GM12878 (cell line): ENCODE results near the gene PPP6C. TPM values are rescaled to one million over a fixed set of nuclear protein-coding genes. Genes with fewer than 3 reads are reported as not detected.

Experiments used
- ATAC-seq: fragments of 200-7000 bp; cut with Tn5 transposase; 3 replicates; pipeline ENCODE4 v1.9.1; 2020; ENCODE audit warnings: mild to moderate bottlenecking, moderate library complexity
- BruUV-seq: library from RNA; stranded (reverse); fragments of 400-500 nt; replicated peaks from 2 replicates; lab custom pipeline; 2021; lab: Mats Ljungman, UMichigan
- CTCF ChIA-PET: fragments of 300-600 bp; sonication (Branson Sonifier 250); formaldehyde crosslinking; extraction: SDS; loops from one replicate; lab custom pipeline; 2021; ENCODE audit warnings: inconsistent platforms; lab: Yijun Ruan, JAX
- POLR2A ChIA-PET: fragments of 350-600 bp; formaldehyde crosslinking; extraction: SDS; loops from one replicate; lab custom pipeline; 2021; ENCODE audit warnings: inconsistent platforms; lab: Charles Lee
- RAD21 ChIA-PET: fragments of 300-600 bp; sonication (Branson Sonifier 250); formaldehyde crosslinking; loops from one replicate; lab custom pipeline; 2023; ENCODE audit warnings: antibody characterized with exemption; ENCODE audit not compliant: unreplicated experiment; lab: Charles Lee
- SMC1A ChIA-PET: fragments of 300-600 bp; sonication (Branson Sonifier 250); formaldehyde crosslinking; loops from one replicate; lab custom pipeline; 2023; ENCODE audit not compliant: unreplicated experiment, uncharacterized antibody; lab: Charles Lee
- DNase-seq: peaks from one replicate; pipeline ENCODE4 v3.0.0-alpha.2; 2011; ENCODE audit warnings: low read depth, low spot score
- FAIRE-seq: peaks from 3 replicates; lab custom pipeline; 2011; peaks lifted over from hg19 to GRCh38; lab: Jason Lieb, UNC
- H2AFZ ChIP-seq: 2 replicates; pipeline ENCODE4 v1.6.0; 2011; ENCODE audit warnings: low read depth, low read length, control low read depth; ENCODE audit not compliant: control insufficient read depth
- H3K27ac ChIP-seq: 2 replicates; pipeline ENCODE4 v1.5.1; 2011; ENCODE audit warnings: control low read depth; ENCODE audit not compliant: control insufficient read depth, insufficient read depth
- H3K27me3 ChIP-seq, 2 experiments: replicated peaks in 1 of 2; 2 replicates each; pipeline versions ENCODE4 v1.6.0 to v1.6.1; 2011; ENCODE audit warnings: low read length in 1 of 2; ENCODE audit not compliant: control insufficient read depth in 2 of 2, insufficient read depth in 2 of 2
- H3K36me3 ChIP-seq, 2 experiments: 2 replicates each; pipeline ENCODE4 v1.5.1; 2011; ENCODE audit warnings: low read length in 1 of 2; ENCODE audit not compliant: control insufficient read depth in 2 of 2, insufficient read depth in 2 of 2
- H3K4me1 ChIP-seq: 2 replicates; pipeline ENCODE4 v1.6.1; 2011; ENCODE audit warnings: mild to moderate bottlenecking, low read length, moderate library complexity, mixed read lengths; ENCODE audit not compliant: control insufficient read depth, insufficient read depth
- H3K4me2 ChIP-seq: 2 replicates; pipeline ENCODE4 v1.6.0; 2011; ENCODE audit warnings: control low read depth; ENCODE audit not compliant: control insufficient read depth, insufficient read depth
- H3K4me3 ChIP-seq: fragments of 200-600 bp; sonication (generic); 2 replicates; pipeline ENCODE4 v1.5.1; 2016
- H3K79me2 ChIP-seq: 2 replicates; pipeline ENCODE4 v1.6.0; 2011; ENCODE audit warnings: low read length; ENCODE audit not compliant: control insufficient read depth, insufficient read depth
- H3K9ac ChIP-seq: 2 replicates; pipeline ENCODE4 v1.8.0; 2011; ENCODE audit warnings: low read length, control low read depth, mixed read lengths; ENCODE audit not compliant: control insufficient read depth, insufficient read depth
- H3K9me3 ChIP-seq: replicated peaks from 3 replicates; pipeline ENCODE4 v1.5.1; 2011; ENCODE audit warnings: mild to moderate bottlenecking, low read length; ENCODE audit not compliant: control insufficient read depth, insufficient read depth
- H4K20me1 ChIP-seq: 2 replicates; pipeline ENCODE4 v1.6.0; 2011; ENCODE audit not compliant: control insufficient read depth, insufficient read depth
- BACH1 ChIP-seq: fragments of 450-650 bp; IDR thresholded peaks from 2 replicates; pipeline ENCODE4 v1.6.1; 2017; ENCODE audit warnings: mild to moderate bottlenecking, borderline replicate concordance
- BMI1 ChIP-seq: fragments of 450-650 bp; IDR thresholded peaks from 2 replicates; pipeline ENCODE4 v1.6.1; 2016; ENCODE audit warnings: mild to moderate bottlenecking, moderate library complexity, borderline replicate concordance
- CEBPB ChIP-seq, 2 experiments: fragments of 150-350 bp in 1 of 2; IDR thresholded peaks; 2 replicates each; pipeline ENCODE4 v1.6.1; 2012 to 2014; ENCODE audit warnings: low read depth in 2 of 2, low read length in 2 of 2, borderline replicate concordance in 1 of 2, inconsistent platforms in 1 of 2
- CEBPZ ChIP-seq: fragments of 150-350 bp; IDR thresholded peaks from 2 replicates; pipeline ENCODE4 v1.6.1; 2016; ENCODE audit warnings: low read depth, low read length
- CHD4 ChIP-seq: fragments of 200-600 bp; sonication (generic); IDR thresholded peaks from 2 replicates; pipeline ENCODE4 v1.6.1; 2016; ENCODE audit warnings: mild to moderate bottlenecking
- DPF2 ChIP-seq: fragments of 450-650 bp; IDR thresholded peaks from 2 replicates; pipeline ENCODE4 v1.6.1; 2017; ENCODE audit warnings: mild to moderate bottlenecking
- IKZF2 ChIP-seq, 2 experiments: fragments of 450-650 bp; IDR thresholded peaks; 2 replicates each; pipeline ENCODE4 v1.6.1; 2017; ENCODE audit warnings: mild to moderate bottlenecking in 2 of 2, moderate library complexity in 2 of 2
- NFYB ChIP-seq: IDR thresholded peaks from 2 replicates; pipeline ENCODE4 v1.6.1; 2011; ENCODE audit warnings: low read depth, mild to moderate bottlenecking, low read length, improper control_type of control experiment, moderate library complexity; ENCODE audit not compliant: insufficient read depth
- PAX5 ChIP-seq: IDR thresholded peaks from 2 replicates; pipeline ENCODE4 v1.6.1; 2011; ENCODE audit warnings: low read depth, low read length, borderline replicate concordance
- PAX8 ChIP-seq: fragments of 450-650 bp; IDR thresholded peaks from 2 replicates; pipeline ENCODE4 v1.6.1; 2017; ENCODE audit warnings: mild to moderate bottlenecking, moderate library complexity
- PKNOX1 ChIP-seq: fragments of 450-650 bp; IDR thresholded peaks from 2 replicates; pipeline ENCODE4 v1.6.1; 2016; ENCODE audit warnings: mild to moderate bottlenecking
- RBBP5 ChIP-seq: fragments of 200-600 bp; sonication (generic); conservative IDR thresholded peaks from 2 replicates; pipeline ENCODE4 v1.6.1; 2016
- SREBF1 ChIP-seq: IDR thresholded peaks from 2 replicates; pipeline ENCODE4 v1.6.1; 2012; ENCODE audit warnings: mild to moderate bottlenecking, low read length
- TARDBP ChIP-seq: IDR thresholded peaks from 2 replicates; pipeline ENCODE4 v1.6.1; 2016; ENCODE audit warnings: borderline replicate concordance
- whole genome bisulfite sequencing: methylation state at CpG from one replicate; pipeline ENCODE4 v1.1.6; 2016; ENCODE audit warnings: low lambda C conversion rate; ENCODE audit not compliant: insufficient replicate concordance, insufficient coverage; ENCODE audit errors: missing lambda C conversion rate; 5-methylcytosine and 5-hydroxymethylcytosine counted together
- in situ Hi-C: fragments of 300-500 bp; cut with MboI; formaldehyde crosslinking; loops from 9 replicates; pipeline ENCODE4 v1.14.3; 2018; ENCODE audit warnings: mixed read lengths
- intact Hi-C: fragments of 100-400 bp; cut with micrococcal nuclease; formaldehyde crosslinking; loops from one replicate; pipeline ENCODE4 v1.14.2; 2022; ENCODE audit not compliant: unreplicated experiment
- polyA plus RNA-seq, 11 experiments: library from polyadenylated mRNA; depleted of rRNA in 4 of 11; unstranded in 6 of 11; stranded (reverse) in 5 of 11; fragments of >200 nt; fragmentation: Nextera tagmentation in 4 of 11; fragmentation: Illumina TruSeq in 1 of 11; extraction: Ambion mirVana in 4 of 11; extraction: Trizol in 1 of 11; gene quantifications; 1 replicate in 1 of 11; 2 replicates in 10 of 11; pipeline versions ENCODE4 v1.2.1 to v1.2.3, GENCODE V29; 2011 to 2016; ENCODE audit warnings: inconsistent platforms in 2 of 11, missing spikeins in 2 of 11, low read depth in 1 of 11
- total RNA-seq, 4 experiments: library from RNA; depleted of rRNA in 3 of 4; stranded (reverse); fragments of >200 nt in 3 of 4; fragmentation: Illumina TruSeq in 1 of 4; extraction: Trizol in 1 of 4; gene quantifications; 2 replicates each; pipeline versions ENCODE4 v1.2.1 to v1.2.3, GENCODE V29; 2013 to 2021

PPP6C gene
- total and polyA plus RNA-seq, 10 of the 15 experiments (the other 5 are each of a cell fraction or from before 2014, with no cell fraction given) = 26.8 to 45.3 (median 37.1) TPM

GRCh38 chr9:125103770-125104460, 85.7 kb downstream of the PPP6C start:
- no peak overlapping the region for H3K4me3 ChIP-seq
- H3K79me2 ChIP-seq = no peaks in the 10 kb centered on the region
- no peaks in the 10 kb centered on the region for H3K36me3 ChIP-seq
- H3K9me3 ChIP-seq = no peaks in the 10 kb centered on the region
- DNase-seq (no peak), ATAC-seq (no peak), FAIRE-seq (no peak)
- in situ Hi-C loops = no loop called here
- SMC1A ChIA-PET = no interaction called here
- POLR2A ChIA-PET = no interaction called here
- 95% methylated on average over 3 of the region's 3 CpGs for WGBS
- H3K27me3 ChIP-seq = no peaks in the 10 kb centered on the region
- no peaks in the 10 kb centered on the region for H3K4me1 ChIP-seq
- H3K27ac ChIP-seq = no peak overlapping the region
- CTCF ChIA-PET = no interaction called here
- intact Hi-C loops = no loop called here
- RAD21 ChIA-PET = no interaction called here
- no peak for TF ChIP-seq CEBPB (IDR thresholded peaks at IDR 0.05; ENCODE audit: borderline replicate concordance in 1 of 2, low read depth in 2 of 2, low read length in 2 of 2)
- no peak for TF ChIP-seq SREBF1
- no peak for TF ChIP-seq CEBPZ
- no peak for TF ChIP-seq NFYB
- TF ChIP-seq IKZF2 (IDR thresholded peaks at IDR 0.05) = no peak
- no peak for TF ChIP-seq CHD4
- TF ChIP-seq RBBP5 = no peak
- no peak for TF ChIP-seq BACH1
- no peak for TF ChIP-seq PAX5
- no peak for TF ChIP-seq DPF2
- TF ChIP-seq PKNOX1 = no peak
- TF ChIP-seq PAX8 = no peak
- TF ChIP-seq BMI1 = no peak
- TF ChIP-seq TARDBP = no peak
- H3K4me2 ChIP-seq = no peak overlapping the region
- H3K9ac ChIP-seq = no peak overlapping the region
- no peak overlapping the region for H2AFZ ChIP-seq
- no TSS peak for BruUV-seq
- H4K20me1 ChIP-seq = no peaks in the 10 kb centered on the region
